CD14-positive monocyte (primary cell): Measurements from ENCODE around the gene CD200R1. TPM values are rescaled to one million over a fixed set of nuclear protein-coding genes. Genes with fewer than 3 reads are reported as not detected.
A peak's percentile ranks its signal among the peaks of the same experiment; 100 is the strongest.

Experiments used
- DNase-seq, 3 donors: peaks; one replicate each; pipeline ENCODE4 v3.0.0-alpha.2; 2011 to 2022
- H2AFZ ChIP-seq: 2 replicates; pipeline ENCODE4 v1.6.0; 2012; ENCODE audit warnings: mild to moderate bottlenecking, low read depth, low read length, inconsistent platforms; ENCODE audit not compliant: insufficient read depth, poor library complexity, severe bottlenecking
- H3K27ac ChIP-seq, 2 donors: 1 replicate in 1 of 2; 2 replicates in 1 of 2; pipeline ENCODE4 v1.5.1; 2012 to 2013; ENCODE audit warnings: low read length in 2 of 2, control low read depth in 1 of 2, inconsistent platforms in 1 of 2, low read depth in 1 of 2, mild to moderate bottlenecking in 1 of 2
- H3K27me3 ChIP-seq, 2 donors: one replicate each; pipeline versions ENCODE4 v1.6.0 to v1.6.1; 2011 to 2013; ENCODE audit warnings: low read length in 2 of 2; ENCODE audit not compliant: control insufficient read depth in 2 of 2, insufficient read depth in 2 of 2
- H3K36me3 ChIP-seq, 2 donors: replicated peaks in 1 of 2; 1 replicate in 1 of 2; 2 replicates in 1 of 2; pipeline versions ENCODE4 v1.5.1 to v1.6.1; 2012 to 2013; ENCODE audit warnings: low read length in 2 of 2, control low read depth in 1 of 2, inconsistent platforms in 1 of 2, mild to moderate bottlenecking in 1 of 2; ENCODE audit not compliant: insufficient read depth in 2 of 2, control insufficient read depth in 1 of 2
- H3K4me1 ChIP-seq, 2 donors: 1 replicate in 1 of 2; 2 replicates in 1 of 2; pipeline versions ENCODE4 v1.5.1 to v1.6.1; 2012 to 2013; ENCODE audit warnings: low read length in 2 of 2, control low read depth in 1 of 2, inconsistent platforms in 1 of 2, mild to moderate bottlenecking in 1 of 2, moderate library complexity in 1 of 2; ENCODE audit not compliant: insufficient read depth in 2 of 2, control insufficient read depth in 1 of 2
- H3K4me2 ChIP-seq: replicated peaks from 2 replicates; pipeline ENCODE3; 2012; ENCODE audit warnings: low read length, moderate library complexity, mild to moderate bottlenecking; ENCODE audit not compliant: poor library complexity, severe bottlenecking; ENCODE audit errors: extremely low read depth
- H3K4me3 ChIP-seq, 3 experiments: fragments of 200-600 bp in 1 of 3; sonication (generic) in 1 of 3; replicated peaks in 1 of 3; 1 replicate in 2 of 3; 2 replicates in 1 of 3; pipeline ENCODE4 v1.5.1; 2011 to 2013; ENCODE audit warnings: low read length in 3 of 3, mild to moderate bottlenecking in 3 of 3, control low read depth in 2 of 3, low read depth in 2 of 3, inconsistent platforms in 1 of 3, moderate library complexity in 1 of 3
- H3K79me2 ChIP-seq: 2 replicates; pipeline ENCODE4 v1.6.0; 2012; ENCODE audit warnings: mild to moderate bottlenecking, control low read depth, inconsistent platforms, low read length, moderate library complexity; ENCODE audit not compliant: insufficient read depth
- H3K9ac ChIP-seq: 2 replicates; pipeline ENCODE4 v1.6.0; 2017; ENCODE audit warnings: low read length, mild to moderate bottlenecking; ENCODE audit not compliant: insufficient read depth, poor library complexity, severe bottlenecking
- H3K9me3 ChIP-seq, 2 donors: replicated peaks in 1 of 2; 1 replicate in 1 of 2; 2 replicates in 1 of 2; pipeline versions ENCODE4 v1.5.1 to v1.6.1; 2012 to 2013; ENCODE audit warnings: low read length in 2 of 2, control low read depth in 1 of 2; ENCODE audit not compliant: control insufficient read depth in 1 of 2, insufficient read depth in 1 of 2
- H4K20me1 ChIP-seq: 2 replicates; pipeline ENCODE4 v1.6.0; 2012; ENCODE audit warnings: mild to moderate bottlenecking, low read length, control low read depth, moderate library complexity; ENCODE audit not compliant: insufficient read depth
- H3K27ac Mint-ChIP-seq, 7 donors: one replicate each; pipeline ENCODE4 v1.8.0; 2020; ENCODE audit warnings: mild to moderate bottlenecking in 7 of 7, mixed read lengths in 7 of 7, moderate library complexity in 6 of 7, inconsistent platforms in 2 of 7
- H3K27me3 Mint-ChIP-seq, 3 donors: one replicate each; pipeline ENCODE4 v1.8.0; 2021 to 2022; ENCODE audit warnings: low read depth in 3 of 3, mild to moderate bottlenecking in 3 of 3, mixed read lengths in 3 of 3, moderate library complexity in 3 of 3, inconsistent platforms in 1 of 3
- H3K36me3 Mint-ChIP-seq, 2 donors: one replicate each; pipeline ENCODE4 v1.8.0; 2020; ENCODE audit warnings: mixed read lengths in 2 of 2, inconsistent platforms in 1 of 2, mild to moderate bottlenecking in 1 of 2
- H3K4me1 Mint-ChIP-seq: one replicate; pipeline ENCODE4 v1.8.0; 2020; ENCODE audit warnings: mild to moderate bottlenecking, mixed read lengths
- H3K4me3 Mint-ChIP-seq, 2 donors: one replicate each; pipeline ENCODE4 v1.8.0; 2020; ENCODE audit warnings: mild to moderate bottlenecking in 2 of 2, mixed read lengths in 2 of 2, moderate library complexity in 1 of 2
- H3K9me3 Mint-ChIP-seq, 7 donors: one replicate each; pipeline ENCODE4 v1.8.0; 2020 to 2022; ENCODE audit warnings: mixed read lengths in 7 of 7, mild to moderate bottlenecking in 6 of 7, moderate library complexity in 6 of 7, inconsistent platforms in 2 of 7
- WGBS: methylation state at CpG from one replicate; pipeline ENCODE4 v1.1.5; 2013; ENCODE audit warnings: missing lambda C conversion rate; ENCODE audit not compliant: insufficient coverage; 5-methylcytosine and 5-hydroxymethylcytosine counted together
- intact Hi-C, 2 donors: fragments of 100-400 bp; cut with micrococcal nuclease; formaldehyde crosslinking; loops; one replicate each; pipeline versions ENCODE4 v1.15.0 to v1.15.1; 2023
- polyA plus RNA-seq, 3 donors: library from polyadenylated mRNA; depleted of rRNA in 1 of 3; unstranded in 2 of 3; stranded (reverse) in 1 of 3; fragments of 300-500 nt in 2 of 3; fragments of >200 nt in 1 of 3; fragmentation: Illumina TruSeq in 2 of 3; gene quantifications; 1 replicate in 2 of 3; 2 replicates in 1 of 3; pipeline ENCODE4 v1.2.3, GENCODE V29; 2012 to 2021
- TF ChIP-seq, protein P1 (sequence below): fragments of 200-600 bp; IDR thresholded peaks from one replicate; pipeline ENCODE4 v1.8.0; 2022; ENCODE audit warnings: antibody characterized with exemption, mild to moderate bottlenecking

CD200R1 gene
- polyA plus RNA-seq, 3 donors, result 1.5 to 9.0 (median 1.6) TPM

DNA sequence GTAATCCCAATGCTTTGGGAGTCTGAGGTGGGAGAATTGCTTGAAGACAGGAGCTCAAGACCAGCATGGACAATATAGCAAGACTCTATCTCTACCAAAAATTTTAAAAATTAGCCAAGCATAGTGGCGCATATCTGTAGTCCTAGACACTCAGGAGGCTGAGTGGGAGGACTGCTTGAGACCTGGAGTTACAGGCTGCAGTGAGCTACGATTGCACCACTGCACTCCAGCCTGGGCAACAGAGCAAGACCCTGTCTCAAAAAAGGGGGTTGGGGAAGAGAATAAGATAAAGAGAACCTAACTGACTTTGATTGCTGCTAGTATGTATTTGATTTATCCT is 755 bp downstream of the CD200R1 start:
- Histone ChIP-seq H3K9ac (peak overlapping the region; percentile 7), H3K79me2 (no peaks in the 10 kb centered on the region), H3K27me3 (no peaks in the 10 kb centered on the region), H3K4me3 (peak overlapping the region in 2 of 3 experiments; percentile 24 to 55), H3K4me1 (peaks cover 51 to 58% of the 10 kb centered on the region in 2 donors), H3K4me2 (peak overlapping the region; percentile 56), H4K20me1 (no peaks in the 10 kb centered on the region), H3K27ac (peak overlapping the region; percentile 24 to 70), H2AFZ (peak overlapping the region; percentile 60), H3K9me3 (no peaks in the 10 kb centered on the region), H3K36me3 (no peaks in the 10 kb centered on the region)
- TF ChIP-seq, protein P1, sequence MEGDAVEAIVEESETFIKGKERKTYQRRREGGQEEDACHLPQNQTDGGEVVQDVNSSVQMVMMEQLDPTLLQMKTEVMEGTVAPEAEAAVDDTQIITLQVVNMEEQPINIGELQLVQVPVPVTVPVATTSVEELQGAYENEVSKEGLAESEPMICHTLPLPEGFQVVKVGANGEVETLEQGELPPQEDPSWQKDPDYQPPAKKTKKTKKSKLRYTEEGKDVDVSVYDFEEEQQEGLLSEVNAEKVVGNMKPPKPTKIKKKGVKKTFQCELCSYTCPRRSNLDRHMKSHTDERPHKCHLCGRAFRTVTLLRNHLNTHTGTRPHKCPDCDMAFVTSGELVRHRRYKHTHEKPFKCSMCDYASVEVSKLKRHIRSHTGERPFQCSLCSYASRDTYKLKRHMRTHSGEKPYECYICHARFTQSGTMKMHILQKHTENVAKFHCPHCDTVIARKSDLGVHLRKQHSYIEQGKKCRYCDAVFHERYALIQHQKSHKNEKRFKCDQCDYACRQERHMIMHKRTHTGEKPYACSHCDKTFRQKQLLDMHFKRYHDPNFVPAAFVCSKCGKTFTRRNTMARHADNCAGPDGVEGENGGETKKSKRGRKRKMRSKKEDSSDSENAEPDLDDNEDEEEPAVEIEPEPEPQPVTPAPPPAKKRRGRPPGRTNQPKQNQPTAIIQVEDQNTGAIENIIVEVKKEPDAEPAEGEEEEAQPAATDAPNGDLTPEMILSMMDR, result no peak
- peaks cover 0 to 2% (median 2%) of the 10 kb centered on the region in 3 donors for H3K27me3 Mint-ChIP-seq
- peaks cover 73% of the 10 kb centered on the region for H3K4me1 Mint-ChIP-seq
- DNase-seq, result no peak
- peak overlapping the region; percentile 57 to 80 for H3K4me3 Mint-ChIP-seq
- H3K36me3 Mint-ChIP-seq, result no peaks in the 10 kb centered on the region
- WGBS, result 100% methylated on average over 1 of the region's 2 CpGs
- H3K27ac Mint-ChIP-seq, result peak overlapping the region in 5 of 7 donors; percentile 53 to 89 (median 83)
- intact Hi-C loops, result no loop called here
- no peaks in the 10 kb centered on the region for H3K9me3 Mint-ChIP-seq

GRCh38 chr3:112973325-112974177 is 1.4 kb downstream of the CD200R1 start:
- peaks cover 78% of the 10 kb centered on the region for H3K4me1 Mint-ChIP-seq
- H2AFZ ChIP-seq, result peak overlapping the region; percentile 60

More at GRCh38 chr3:112973325-112974177, 1.4 kb downstream of the CD200R1 start:
- no peaks in the 10 kb centered on the region for H3K79me2 ChIP-seq
- TF ChIP-seq, protein P1, result no peak
- H3K27me3 ChIP-seq, result no peaks in the 10 kb centered on the region
- H3K36me3 ChIP-seq, result no peaks in the 10 kb centered on the region
- peak overlapping the region in 1 of 3 experiments; percentile 55 for H3K4me3 ChIP-seq
- DNase-seq, result no peak
- no peak overlapping the region for H3K9ac ChIP-seq
- no CpG with 5 or more reads among the region's 5 CpGs for WGBS
- no peaks in the 10 kb centered on the region for H4K20me1 ChIP-seq
- no peaks in the 10 kb centered on the region for H3K9me3 Mint-ChIP-seq
- peaks cover 53 to 61% of the 10 kb centered on the region in 2 donors for H3K4me1 ChIP-seq
- intact Hi-C loops, result no loop called here
- H3K36me3 Mint-ChIP-seq, result no peaks in the 10 kb centered on the region
- peak overlapping the region in 5 of 7 donors; percentile 4 to 89 (median 83) for H3K27ac Mint-ChIP-seq
- peak overlapping the region; percentile 56 for H3K4me2 ChIP-seq
- no peaks in the 10 kb centered on the region for H3K9me3 ChIP-seq
- H3K4me3 Mint-ChIP-seq, result peak overlapping the region; percentile 57 to 80
- H3K27me3 Mint-ChIP-seq, result peaks cover 0 to 2% (median 2%) of the 10 kb centered on the region in 3 donors
- peak overlapping the region; percentile 24 to 70 for H3K27ac ChIP-seq
